ENCODE results near the gene EHD2.

The EHD2 gene

DNA sequence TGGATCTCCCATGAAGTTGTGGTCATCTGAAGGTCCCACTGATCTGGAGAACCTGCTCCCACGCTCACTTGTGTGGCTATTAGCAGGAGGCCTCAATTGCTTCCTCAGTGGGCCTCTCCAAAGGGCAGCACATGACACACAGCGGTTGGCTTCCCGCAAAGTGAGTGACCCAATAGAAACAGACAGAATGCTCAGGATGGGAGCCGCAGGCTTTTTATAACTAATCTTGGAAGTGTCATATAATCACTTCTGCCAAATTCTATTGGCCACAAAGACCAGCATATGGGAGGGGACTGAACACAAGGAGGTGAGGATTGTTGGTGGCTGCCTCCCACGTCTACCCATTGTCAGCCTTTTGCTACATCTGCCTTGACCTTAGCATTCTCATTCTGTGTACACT, 22.1 kb upstream of the EHD2 start:
- no peak for DNase-seq (ENCODE audit: low read depth, low spot score)

DNA sequence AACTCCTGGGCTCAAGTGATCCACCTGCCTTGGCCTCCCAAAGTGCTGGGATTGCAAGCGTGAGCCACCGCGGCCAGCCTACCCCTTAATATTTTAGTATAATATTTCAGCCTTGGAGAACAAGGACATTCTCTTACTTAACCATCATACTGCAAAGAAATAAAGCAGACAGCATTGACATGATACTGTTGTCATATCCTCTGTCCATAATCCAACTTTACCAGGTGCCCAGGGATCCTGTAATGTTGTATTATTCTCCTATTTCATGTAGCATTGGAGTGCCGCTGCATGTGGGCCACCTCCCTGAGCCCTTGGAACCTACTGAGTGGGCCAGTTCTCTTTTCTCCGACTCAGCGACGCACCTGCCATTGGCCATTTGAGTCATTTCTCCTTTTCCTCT, 21.4 kb upstream of the EHD2 start:
- no peak for DNase-seq (ENCODE audit: low read depth, low spot score)

GRCh38 chr19:47693489-47693888, 19.7 kb upstream of the EHD2 start:
- DNase-seq (ENCODE audit: low read depth, low spot score): no peak

- no peak for DNase-seq (ENCODE audit: low read depth, low spot score)
These were observed 19.3 kb upstream of the EHD2 start for GRCh38 chr19:47693903-47694302.

- no peak for DNase-seq (ENCODE audit: low read depth, low spot score)
These were observed 18.6 kb upstream of the EHD2 start for GRCh38 chr19:47694466-47695273.

GRCh38 chr19:47695533-47696262, 17.5 kb upstream of the EHD2 start:
- no peak for DNase-seq (ENCODE audit: low read depth, low spot score)

DNA sequence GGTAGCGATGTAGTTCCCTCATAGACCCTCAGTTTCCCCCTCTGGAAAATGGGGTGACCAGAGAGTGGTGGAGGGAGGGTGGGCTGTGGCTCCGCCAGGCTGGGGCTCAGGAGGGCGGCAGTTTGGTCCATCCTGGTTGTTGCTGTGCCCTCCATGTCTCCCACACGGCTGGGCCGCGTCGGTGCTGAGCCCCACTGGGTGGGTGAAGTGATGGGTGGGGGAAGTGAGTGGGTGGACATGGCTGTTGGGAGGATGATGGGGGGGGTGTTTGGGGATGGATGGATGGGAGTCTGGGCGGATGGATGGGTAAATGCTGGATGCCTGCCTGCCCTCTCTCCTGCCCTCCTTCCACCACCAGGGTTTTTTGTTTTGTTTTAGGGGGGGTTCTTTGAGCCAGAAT, 16.6 kb upstream of the EHD2 start:
- no peak for DNase-seq (ENCODE audit: low read depth, low spot score)

GRCh38 chr19:47697863-47698609, 15.2 kb upstream of the EHD2 start:
- DNase-seq (ENCODE audit: low read depth, low spot score): peak; percentile 91

- DNase-seq (ENCODE audit: low read depth, low spot score): no peak
These were observed 14.4 kb upstream of the EHD2 start for GRCh38 chr19:47698631-47699359.

DNA sequence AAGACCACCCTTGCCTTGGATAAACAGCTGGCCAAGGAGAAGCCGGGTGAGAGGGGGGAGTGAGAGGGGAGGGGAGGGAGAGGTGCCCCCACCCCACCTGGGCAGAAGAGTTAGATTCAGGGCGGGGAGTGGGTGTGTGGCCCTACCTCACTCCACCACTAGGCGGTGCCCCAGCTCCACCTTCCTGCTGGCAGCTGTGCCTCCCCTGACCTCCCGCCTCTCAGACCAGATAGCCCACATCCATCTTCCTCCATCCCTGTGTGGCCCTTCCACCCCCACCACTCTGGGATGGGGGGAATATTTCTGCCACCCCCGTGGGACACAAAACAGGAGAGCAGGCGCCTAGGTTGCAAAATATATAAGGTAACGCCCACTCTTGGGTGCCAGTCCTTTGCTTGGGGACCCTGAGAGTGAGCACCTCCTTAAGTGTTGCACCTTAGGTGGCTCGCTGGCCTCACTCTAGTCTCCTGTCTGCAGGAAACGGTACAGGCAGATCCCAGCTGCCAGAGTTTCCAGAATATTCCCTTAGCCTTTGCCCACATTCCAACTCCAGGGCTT, 13.8 kb upstream of the EHD2 start:
- peak; percentile 64 for DNase-seq (ENCODE audit: low read depth, low spot score)

- DNase-seq (ENCODE audit: low read depth, low spot score): no peak
These were observed 12.1 kb upstream of the EHD2 start for GRCh38 chr19:47700934-47701716.

DNA sequence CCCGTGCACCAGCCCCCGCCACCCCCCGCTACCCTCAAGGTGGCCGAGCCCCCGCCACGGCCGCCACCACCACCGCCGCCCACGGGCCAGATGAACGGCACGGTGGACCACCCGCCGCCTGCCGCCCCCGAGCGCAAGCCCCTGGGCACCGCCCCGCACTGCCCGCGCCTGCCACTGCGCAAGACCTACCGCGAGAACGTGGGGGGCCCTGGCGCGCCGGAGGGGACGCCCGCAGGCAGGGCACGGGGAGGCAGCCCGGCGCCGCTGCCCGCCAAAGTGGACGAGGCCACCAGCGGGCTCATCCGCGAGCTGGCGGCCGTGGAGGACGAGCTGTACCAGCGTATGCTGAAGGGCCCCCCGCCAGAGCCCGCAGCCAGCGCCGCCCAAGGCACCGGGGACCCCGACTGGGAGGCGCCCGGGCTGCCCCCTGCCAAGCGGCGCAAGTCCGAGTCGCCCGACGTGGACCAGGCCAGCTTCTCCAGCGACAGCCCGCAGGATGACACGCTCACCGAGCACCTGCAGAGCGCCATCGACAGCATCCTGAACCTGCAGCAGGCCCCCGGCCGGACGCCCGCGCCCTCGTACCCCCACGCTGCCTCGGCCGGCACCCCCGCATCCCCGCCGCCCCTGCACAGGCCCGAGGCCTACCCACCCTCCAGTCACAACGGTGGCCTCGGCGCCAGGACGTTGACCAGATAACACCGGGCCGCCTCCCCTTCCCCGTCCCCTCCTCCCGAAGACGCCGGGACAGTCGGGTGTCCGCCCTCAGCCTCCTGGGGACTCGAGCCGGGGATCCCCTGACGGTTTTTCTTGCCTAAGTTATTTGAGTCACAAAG, 11.3 kb upstream of the EHD2 start:
- no peak for DNase-seq (ENCODE audit: low read depth, low spot score)

DNA sequence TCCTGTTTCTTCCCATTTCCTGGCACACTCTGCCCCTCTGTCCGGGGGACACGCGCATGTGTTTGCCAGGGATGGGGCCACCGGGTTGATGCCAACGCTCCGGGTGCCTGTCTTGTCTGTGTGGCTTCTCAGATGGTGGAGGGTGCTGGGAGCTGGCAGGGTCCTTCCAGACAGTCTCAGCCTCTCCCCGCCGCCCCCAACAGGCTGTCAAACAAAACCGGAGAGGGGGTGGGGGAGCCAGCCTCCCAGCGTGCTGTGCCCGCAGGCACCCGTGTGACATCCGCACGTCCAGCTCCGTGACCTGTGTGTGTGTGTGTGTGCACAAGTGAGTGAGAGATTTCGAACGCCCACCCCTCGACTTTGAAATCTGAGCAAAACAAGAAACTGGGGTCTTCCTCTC, 10.6 kb upstream of the EHD2 start:
- no peak for DNase-seq (ENCODE audit: low read depth, low spot score)

DNA sequence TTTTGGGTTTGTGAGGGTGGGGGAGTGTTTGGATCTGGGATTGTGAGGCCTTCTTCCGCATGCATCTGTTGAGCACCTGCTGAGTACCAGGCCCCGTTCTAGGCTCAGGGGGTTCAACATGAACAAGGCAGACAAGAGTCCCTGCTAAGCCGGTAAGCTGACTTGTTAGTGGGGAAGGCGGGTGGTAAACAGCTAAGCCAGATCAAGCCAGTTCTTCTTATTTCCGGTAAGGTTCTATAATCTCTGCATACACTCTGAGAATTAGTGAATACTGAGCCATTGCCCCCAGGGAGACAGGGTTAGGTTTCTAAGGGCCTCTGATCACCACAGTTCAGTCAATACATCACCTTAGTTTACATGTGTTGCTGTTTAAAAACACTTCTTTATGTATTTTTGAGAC, 9.9 kb upstream of the EHD2 start:
- DNase-seq (ENCODE audit: low read depth, low spot score): no peak

DNA sequence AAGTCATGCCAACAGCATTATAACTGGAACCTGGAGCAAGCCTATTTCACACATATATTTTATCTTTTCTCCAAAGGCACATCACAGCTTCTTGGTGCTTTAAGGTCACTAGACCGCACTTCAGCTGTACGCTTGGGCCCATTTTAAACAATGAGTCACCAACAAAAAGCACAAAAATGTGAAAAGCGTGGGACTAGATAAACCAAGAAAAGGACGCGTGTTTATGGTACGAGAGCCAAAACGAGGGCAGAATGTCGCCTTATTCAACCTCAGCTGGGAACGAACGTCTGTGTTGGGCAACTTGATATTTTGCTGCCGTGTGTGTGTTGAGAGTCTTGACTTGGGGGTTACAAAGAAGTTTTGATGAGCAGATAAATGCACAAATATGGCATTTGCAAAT, 9.2 kb upstream of the EHD2 start:
- DNase-seq (ENCODE audit: low read depth, low spot score): peak; percentile 28

- DNase-seq (ENCODE audit: low read depth, low spot score): no peak
These were observed 8.6 kb upstream of the EHD2 start for GRCh38 chr19:47704656-47705055.

DNA sequence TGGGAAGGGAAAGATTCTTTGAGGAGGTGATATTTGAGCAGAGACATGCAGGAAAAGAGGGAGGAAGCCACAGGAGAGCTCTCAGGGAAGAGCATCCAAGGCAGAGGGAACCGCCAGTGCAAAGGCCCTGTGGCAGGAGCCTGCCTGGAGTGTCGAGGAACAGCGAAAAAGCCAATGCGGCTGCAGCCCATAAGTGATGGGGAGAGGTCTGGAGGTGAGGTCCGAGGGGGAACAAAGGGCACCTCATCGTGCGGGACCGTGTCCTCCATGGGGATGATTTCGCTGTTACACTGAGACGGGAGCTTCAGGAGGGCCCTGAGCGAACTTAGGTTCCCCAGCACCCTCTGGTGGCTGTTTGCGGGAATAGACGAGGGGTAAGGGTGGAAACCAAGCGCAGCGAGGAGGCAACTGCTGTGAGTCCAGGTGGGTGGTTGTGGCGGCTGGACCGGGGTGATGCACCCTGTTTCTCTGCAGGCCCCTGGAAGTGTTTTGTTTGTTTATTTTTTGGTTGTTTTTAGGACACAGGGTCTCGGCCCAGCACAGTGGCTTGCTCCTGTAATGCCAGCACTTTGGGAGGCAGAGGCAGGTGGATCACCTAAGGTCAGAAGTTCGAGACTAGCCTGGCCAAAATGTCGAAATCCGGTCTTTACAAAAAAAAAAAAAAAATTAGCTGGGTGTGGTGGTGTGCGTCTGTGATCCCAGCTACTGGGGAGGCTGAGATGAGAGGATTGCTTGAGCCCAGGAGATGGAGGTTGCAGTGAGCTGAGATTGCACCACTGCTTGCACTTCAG, 5.9 kb upstream of the EHD2 start:
- DNase-seq (ENCODE audit: low read depth, low spot score): peak; percentile 86

DNA sequence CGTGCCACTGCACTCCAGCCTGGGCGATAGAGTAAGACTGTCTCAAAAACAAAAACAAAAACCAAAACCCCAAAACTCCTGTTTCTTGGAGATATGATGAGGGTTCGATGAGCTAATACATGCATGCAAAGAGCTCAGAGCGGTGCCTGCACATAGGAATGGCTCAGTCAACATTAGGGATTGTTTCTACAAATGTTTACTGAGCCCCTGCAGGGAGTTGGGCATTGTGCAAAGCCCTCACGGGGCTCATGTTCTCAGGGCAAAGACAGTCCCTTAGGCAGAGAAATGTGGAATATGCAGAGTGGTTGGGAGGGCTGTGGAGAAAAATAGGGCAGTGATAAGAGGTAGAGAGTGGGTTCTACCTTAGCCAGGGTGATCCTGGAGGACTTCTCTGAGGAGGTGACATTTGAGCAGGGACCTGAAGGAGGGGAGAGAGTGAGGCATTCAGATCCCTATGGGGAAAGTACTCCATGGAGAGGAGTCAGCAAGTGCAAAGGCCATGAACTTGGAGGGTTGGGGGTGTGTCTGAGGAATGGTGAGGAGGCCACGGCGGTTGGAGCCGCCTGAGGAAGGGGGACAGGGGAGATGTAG, 1.5 kb upstream of the EHD2 start:
- DNase-seq (ENCODE audit: low read depth, low spot score): no peak

GRCh38 chr19:47714339-47714738, 1.1 kb downstream of the EHD2 start:
- DNase-seq (ENCODE audit: low read depth, low spot score): peak; percentile 29
